GM21576 (cell line): ENCODE measurements around the gene LIN52.

Experiments
- ATAC-seq: cut with Tn5 transposase; IDR thresholded peaks from one replicate; pipeline ENCODE4 v1.9.1; 2021; ENCODE audit warnings: mild to moderate bottlenecking, moderate library complexity; ENCODE audit not compliant: unreplicated experiment

The LIN52 gene

DNA sequence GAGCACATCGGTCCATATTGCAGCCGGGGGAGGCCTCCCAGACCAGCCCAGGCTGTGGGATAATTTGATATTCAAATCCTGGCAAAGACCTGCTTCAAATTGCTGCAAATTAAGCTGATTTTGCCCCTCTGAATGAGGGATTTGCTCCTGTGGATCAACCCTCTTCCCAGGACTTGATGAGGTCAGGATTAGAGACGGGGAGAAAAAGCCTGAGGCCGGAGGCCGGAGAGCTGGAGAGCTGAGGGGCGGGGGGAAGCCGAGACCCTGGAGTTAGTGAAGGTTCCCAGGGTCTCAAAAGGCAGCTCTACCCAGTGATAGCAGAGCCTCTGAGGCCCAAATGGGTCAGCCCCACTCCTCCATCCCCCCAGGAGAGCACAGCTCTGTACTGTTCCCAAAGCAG is 137.0 kb downstream of the LIN52 start:
- no peak for ATAC-seq

DNA sequence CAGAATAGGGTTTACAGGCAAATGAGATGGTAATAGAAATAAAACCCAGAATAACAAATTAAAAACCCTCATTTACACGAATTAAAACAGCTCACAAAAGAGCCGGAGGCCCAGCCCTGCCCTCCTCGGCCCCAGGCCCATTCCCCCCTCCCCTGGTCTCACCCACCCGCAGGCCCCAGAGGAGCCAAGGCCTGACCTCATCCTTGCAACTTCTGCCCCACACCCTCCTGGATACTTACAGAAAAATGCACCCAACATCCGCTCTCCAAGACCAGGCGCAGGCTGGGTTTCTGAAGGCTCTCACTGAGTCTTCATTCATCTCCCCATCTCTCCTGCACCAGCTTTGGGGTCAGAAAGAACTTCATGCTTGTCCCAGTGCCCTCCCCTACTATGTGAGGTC is 138.3 kb downstream of the LIN52 start:
- ATAC-seq = no peak

DNA sequence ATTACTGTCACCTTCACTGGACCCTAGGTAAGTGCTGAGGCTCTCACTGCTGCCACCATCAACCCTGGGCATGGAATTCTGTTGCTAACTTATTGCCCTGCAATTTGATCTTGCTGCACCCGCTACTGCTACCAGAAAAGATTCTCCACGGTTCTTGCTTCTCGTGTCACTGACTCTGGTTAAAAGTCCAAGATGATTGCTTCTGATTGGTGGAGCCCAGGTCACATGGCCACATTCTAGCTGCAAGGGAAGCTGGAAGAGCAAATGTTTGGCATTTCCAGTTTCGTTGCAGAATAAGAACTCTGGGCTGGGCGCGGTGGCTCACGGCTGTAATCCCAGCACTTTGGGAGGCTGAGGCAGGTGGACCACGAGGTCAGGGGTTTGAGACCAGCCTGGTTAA is 147.0 kb downstream of the LIN52 start:
- ATAC-seq = no peak

DNA sequence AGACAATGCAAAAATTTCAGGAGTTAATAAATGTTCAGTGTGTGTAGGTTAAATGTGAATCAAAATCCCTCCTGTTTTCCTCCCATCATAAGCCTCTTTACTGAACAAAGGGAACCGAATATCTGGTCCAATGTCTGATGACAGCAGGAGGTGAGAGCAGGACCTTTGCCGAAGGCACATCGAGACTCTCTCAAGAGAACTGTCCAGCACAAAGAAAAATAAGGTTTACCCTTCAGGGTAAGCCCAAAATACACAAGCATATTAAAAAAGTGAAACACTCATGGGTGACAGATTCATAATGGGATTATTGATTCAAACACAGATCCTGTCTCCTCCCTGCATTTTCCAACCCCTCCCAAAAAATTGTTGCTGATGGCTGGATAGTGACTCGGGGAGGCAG is 150.3 kb downstream of the LIN52 start:
- ATAC-seq = no peak

DNA sequence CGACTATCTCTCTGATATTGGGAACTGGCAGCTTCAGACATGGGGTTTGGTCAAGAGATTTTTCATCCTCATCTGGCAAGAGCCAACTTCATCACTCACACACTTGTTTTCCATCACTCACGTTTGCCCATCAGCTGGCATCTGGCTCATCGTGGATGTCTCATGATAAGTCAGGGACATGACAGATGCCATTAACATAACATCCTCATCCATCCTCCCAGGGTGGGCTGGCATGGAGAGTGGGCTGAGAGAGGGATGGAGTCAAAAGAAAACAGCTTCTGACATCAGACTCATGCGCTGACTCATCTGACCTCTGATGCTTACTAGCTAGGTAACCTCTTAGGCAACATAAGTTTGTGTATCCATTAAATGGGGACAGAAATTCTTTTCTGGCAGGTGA is 152.7 kb downstream of the LIN52 start:
- no peak for ATAC-seq

DNA sequence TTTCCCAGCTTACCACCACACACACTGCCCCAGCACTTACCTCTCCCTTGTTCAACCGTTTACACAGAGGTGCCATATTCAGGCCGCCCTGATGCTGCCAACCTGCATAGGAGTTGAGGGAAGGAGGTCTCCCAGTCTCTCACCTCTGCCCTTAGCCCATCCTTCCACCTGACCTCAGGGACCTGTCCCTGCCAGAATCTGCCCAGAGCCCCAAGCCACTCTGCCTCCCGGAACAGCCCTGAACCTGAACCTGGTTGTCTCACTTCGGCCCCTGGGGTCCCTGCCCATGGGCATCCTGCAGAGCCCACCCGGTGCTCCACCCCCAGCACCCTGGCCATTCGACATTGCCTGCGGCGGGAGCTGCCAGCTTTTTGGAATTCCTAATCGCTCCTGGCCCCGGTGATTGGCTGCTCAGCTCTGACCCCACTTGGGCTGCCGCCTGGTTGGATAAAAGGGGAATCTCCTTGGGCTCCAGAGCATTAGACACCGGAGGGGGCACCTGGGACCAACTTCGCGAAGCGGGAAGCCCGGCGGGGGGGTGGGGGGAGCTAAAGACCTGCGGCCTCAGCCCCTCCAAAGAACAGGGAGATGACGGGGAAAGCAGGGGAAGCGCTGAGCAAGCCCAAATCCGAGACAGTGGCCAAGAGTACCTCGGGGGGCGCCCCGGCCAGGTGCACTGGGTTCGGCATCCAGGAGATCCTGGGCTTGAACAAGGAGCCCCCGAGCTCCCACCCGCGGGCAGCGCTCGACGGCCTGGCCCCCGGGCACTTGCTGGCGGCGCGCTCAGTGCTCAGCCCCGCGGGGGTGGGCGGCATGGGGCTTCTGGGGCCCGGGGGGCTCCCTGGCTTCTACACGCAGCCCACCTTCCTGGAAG is 154.5 kb downstream of the LIN52 start, which contains the start of gene VSX2:
Gene VSX2, plus strand, starts transcription at position 476 of the 874 bp plus-strand sequence. Its CDS starts 113 bp downstream, at position 589.
- ATAC-seq = no peak

DNA sequence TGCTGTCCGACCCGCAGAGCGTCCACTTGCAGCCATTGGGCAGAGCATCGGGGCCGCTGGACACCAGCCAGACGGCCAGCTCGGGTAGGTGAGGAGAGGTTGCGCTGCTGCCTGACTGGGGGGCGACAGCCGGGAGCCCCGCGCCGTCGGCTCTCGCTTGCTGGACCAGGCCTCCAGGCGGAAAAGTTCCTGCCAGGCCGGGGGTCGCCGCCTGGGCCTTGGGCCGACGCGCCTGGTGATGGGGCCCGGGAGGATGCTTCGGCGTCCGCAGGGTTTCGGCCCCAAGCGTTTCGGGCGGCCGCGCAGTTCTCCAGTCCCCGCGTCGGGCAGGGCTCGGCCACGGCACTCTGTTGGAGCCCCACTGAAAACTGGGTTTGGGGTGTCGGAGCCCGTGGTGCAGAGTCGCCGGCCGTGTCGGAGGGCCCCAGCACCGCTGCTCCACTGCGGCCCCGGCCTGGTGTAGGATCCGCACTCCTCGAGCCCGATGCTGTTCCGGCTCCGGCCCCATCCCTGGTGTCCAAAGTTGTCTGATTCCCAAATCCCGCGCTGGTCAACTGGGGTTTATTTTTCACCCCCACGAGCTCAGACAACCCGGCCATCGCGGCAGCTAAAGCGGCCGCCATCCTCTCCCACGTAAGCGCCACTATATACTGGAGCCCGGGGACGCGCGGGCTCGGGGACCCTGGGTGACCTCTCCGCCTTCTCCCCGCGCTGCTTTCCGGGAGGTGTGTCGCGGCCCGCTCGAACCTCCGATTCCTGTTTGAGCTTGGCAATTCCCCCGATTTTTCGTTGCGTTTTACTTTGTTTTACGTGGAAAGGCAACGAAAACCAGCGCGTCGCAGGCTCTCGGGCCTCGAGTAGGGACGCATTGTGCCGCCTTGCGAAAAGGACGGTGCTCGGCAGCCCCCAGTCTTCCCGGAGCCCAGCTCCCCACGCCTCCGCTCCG is 155.4 kb downstream of the LIN52 start:
- ATAC-seq = no peak

DNA sequence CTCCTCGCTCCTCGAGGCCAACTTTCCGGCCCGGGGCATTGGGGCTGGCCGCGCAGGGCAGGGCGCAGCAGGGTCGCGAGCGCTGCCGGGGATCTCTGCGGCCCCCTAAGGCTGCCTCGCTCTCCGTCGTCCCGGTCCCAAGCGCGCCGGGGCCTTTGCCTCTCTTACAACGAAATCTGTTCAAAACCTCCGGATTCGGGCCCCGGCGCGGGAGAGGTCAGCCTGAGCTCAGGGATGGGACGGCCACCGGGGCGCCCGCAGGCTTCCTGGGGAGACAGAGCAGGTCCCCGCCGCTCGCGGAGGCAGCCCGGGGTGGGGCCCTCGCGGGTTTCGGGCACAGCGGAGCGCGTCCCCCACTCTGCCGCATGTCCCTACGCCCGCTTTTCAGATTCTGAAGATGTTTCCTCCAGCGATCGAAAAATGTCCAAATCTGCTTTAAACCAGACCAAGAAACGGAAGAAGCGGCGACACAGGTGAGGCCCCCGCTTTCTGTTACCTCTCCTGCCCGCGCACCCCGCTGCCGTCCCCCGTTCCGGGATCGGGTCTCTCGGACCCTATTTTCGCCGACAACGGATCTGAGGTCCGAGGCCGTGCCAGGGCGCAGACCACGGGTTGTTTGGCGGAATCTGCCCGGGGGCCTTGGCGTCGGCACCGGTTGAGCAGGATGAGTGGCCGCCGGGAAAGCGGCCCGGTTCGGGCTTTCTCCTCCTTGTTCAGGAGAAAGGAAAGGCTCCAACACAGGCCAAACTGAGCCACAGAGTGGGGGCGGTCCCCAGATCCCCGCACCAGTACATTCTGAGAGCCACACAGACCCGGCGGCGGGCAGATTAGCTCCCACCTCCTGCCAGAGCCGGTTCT is 156.3 kb downstream of the LIN52 start:
- no peak for ATAC-seq

DNA sequence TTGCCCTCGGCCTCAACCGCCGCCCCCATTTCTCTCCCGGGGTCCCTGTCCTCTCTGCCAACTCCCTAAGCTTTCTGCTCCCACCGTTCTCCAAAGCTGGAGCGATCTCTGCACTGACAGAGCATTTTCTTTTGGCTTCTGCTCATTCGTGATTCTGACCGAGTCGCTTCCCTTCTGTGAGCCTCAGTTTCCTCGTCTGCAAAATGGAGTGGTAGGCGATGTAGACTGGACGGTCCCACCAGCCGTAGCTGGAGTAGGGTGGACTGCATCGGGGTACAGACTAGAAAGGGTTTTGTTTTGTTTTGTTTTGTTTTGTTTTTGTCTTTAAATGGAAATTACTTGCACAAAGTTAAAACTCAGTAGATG is 156.9 kb downstream of the LIN52 start:
- ATAC-seq = no peak

DNA sequence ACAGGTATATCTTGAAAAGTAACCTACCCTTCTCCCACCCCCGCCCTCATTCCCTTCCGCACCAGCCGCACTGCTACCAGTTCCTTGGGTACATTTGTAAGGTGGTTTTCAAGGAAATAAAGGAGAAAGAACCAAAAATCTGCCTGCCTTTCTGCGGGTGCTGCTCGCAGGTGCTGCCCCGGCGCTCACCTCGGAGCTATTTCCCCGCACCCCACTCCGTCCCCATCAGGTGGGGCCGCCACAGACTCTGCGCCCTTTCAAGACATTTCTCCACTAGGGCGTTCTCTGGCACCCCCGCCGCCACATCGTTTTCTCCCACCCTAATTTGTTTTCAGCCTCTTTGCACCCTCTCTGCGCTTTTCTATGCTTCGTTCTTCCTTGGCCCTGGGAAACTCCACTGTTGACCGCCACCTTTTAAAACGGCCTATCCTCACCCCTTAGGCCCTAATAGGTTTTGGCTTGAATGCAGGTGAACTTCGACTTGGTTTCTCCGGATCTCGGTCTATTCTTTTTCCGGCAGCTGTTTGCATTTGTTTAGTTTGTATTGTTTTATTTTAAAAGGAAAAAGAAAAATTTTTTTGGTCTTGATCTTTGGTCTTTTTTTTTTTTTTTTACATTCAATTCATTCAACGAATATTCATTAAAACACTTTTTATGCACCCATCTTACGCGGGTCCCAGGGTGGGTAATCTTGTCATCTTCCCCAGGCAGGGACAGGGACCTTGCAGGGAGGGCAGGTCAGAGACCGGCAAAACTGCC is 157.4 kb downstream of the LIN52 start:
- ATAC-seq = no peak

DNA sequence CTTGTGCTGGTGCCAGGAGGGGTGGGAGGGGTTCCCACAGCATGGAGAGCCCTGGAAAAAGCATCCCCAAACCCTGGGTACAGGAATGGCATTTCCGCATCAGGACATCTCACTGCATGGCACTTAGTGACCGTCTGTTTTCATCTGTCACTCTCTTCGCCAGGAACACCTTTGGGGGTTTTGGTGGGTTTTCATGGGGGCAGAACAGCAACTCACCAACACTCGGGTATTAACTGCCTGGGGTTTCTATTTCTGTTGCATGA is 158.0 kb downstream of the LIN52 start:
- no peak for ATAC-seq

DNA sequence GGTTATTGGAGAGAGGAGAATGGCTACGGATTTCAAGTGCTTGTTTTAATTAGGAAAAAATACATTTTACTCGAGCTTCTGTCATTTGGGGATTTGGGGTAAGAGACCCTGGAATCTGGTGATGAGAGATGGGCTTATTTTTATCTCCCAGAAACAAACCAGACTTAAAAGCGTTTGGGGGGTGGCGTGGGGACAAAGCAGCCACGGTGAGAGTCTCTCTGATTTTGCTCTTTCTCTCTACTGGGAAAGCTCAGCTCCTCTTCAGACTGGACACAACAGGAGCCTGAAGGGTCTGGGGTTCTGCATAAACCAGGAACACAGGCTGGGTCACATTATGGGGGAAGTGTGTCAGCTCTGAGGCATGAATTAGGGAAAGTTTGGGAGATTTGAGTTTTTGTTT is 158.3 kb downstream of the LIN52 start:
- ATAC-seq = no peak

DNA sequence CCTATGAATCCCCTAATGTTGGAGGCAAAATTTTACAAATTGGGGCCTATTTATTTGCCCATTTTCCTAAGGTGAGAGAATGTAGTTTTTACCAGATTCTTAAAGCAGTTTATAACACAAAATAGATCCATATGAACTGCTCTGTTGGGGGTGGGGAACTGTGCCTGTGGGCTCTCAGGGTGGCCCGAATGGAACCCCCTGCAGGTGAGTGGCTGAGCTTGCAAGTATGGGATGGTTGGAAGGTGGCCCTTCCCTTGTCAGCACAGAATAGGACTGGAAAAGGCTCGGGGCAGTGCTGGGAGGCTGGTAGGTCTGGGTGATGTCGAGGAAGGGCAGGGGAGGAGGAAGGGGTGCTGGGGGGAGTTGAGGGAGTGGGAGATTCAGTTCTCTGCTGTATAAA is 159.4 kb downstream of the LIN52 start:
- no peak for ATAC-seq

DNA sequence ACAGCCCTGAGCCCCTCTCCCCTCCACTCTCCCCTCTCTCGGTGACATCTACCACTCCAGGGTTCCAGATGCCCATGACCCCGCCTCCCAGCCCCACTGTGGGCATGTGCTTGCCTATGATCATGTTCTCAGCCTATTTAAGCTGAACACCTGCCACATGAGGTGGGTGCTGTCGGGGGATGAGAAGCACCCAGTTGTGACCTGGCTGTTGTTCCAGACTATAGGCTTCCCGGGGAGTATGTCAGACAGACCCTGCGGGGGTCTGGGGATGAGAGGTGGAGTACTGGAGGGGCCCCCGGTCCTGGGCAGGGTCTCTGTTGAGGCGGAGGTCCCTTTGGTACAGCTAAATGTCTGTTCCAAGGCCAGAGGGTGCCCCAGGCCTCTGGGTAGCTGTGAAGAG is 160.5 kb downstream of the LIN52 start:
- ATAC-seq = no peak

DNA sequence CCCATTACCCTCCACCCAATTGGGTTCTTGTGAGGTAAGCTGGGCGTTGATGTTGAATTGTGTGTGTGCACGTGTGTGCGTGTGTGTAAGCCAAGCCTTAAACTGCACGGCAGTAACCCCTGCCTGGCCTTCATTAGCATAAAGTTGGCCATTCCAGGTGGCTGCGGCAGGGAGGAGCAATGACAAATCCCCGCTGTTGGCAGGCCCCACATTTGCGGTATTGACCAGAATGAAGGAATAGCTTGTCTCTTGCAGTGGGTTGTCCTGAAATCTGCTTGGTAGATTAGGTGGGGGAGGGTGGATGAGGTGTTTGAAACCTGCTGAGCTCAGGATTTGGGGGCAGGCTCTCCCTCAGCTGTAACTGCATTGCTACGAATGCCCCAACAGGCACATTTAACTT is 161.8 kb downstream of the LIN52 start:
- ATAC-seq = no peak

DNA sequence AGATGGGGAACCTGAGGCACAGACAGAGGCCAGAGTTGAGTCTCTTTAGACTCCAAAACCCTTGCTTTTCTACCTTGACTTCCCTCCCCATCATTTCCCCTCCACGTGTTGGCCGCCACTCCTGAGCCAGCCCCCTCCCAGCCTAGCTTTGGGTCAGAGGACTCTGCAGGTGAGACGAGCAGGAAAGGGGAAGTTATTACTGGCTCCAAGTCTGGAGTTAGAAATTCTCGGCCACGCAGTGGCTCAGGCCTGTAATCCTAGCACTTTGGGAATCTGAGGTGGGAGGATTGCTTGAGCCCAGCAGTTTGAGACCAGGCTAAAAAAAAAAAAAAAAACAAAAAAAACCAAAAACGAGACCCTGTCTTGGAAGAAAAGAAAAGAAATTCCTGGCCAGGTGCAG is 163.3 kb downstream of the LIN52 start:
- ATAC-seq = no peak

DNA sequence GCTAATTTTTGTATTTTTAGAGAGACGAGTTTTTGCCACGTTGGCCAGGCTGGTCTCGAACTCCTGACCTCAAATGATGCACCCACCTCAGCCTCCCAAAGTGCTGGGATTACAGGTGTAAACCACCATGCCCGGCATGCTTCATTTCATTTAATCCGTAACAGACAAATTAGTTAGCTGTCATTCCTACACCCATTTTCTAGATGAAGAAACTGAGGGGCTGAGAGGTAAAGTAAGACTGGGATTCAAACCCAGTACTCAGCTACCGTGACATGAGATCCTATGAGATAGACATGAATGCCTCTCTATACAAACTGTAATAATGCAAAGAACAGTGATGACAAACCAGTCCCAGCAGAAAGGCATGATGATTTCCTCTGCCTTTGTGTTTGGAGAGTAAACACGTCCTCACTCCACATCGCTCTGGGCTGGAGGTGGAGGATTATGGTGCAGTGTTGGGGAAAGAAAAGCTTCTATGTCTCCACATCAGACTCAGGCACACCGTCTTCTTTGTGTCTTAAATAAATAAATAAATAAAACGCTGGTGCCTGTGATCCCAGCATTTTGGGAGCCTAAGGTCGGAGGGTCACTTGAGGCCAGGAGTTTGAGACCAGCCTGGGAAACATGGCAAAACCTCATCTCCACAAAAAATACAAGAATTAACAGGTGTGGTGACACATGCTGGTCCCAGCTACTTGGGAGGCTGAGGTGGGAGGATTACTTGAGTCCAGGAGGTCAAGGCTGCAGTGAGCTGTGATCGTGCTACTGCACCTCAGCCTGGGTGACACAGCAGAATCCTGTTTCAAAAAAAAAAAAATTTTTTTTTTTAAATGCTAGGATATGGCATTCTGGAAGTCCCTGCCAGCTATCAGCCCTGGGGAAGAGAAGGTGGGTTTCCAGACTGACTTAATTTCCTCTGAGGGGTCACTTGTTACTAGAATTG is 164.9 kb downstream of the LIN52 start:
- ATAC-seq = no peak
